AG04450 (cell line): ENCODE data around the gene TMEM181. TPM values are rescaled to one million over a fixed set of nuclear protein-coding genes. Genes with fewer than 3 reads are reported as not detected.

Experiments used
- CTCF ChIA-PET: fragments of 300-600, 350-600 bp; formaldehyde crosslinking; extraction: SDS; loops from one replicate; lab custom pipeline; 2022; ENCODE audit warnings: antibody characterized with exemption, inconsistent platforms; lab: Charles Lee
- POLR2A ChIA-PET: fragments of 350-600 bp; formaldehyde crosslinking; extraction: SDS; loops from one replicate; lab custom pipeline; 2021; ENCODE audit warnings: antibody characterized with exemption, inconsistent platforms; lab: Yijun Ruan, JAX
- DNase-seq: peaks from one replicate; pipeline ENCODE4 v3.0.0-alpha.2; 2011; ENCODE audit warnings: low read depth, low spot score
- H3K27ac ChIP-seq: one replicate; pipeline ENCODE4 v1.5.1; 2012; ENCODE audit warnings: low read depth, low read length, control low read depth
- H3K27me3 ChIP-seq: one replicate; pipeline ENCODE4 v1.6.0; 2012; ENCODE audit warnings: low read length; ENCODE audit not compliant: control insufficient read depth, insufficient read depth
- H3K4me3 ChIP-seq: 2 replicates; pipeline ENCODE4 v1.5.1; 2011; ENCODE audit warnings: mild to moderate bottlenecking, low read depth, low read length, control low read depth
- H3K9me3 ChIP-seq: 2 replicates; pipeline ENCODE4 v1.5.1; 2012; ENCODE audit warnings: low read length; ENCODE audit not compliant: control insufficient read depth, insufficient read depth
- CTCF ChIP-seq: IDR thresholded peaks from 2 replicates; pipeline ENCODE4 v1.5.1; 2011; ENCODE audit warnings: low read depth, low read length, control low read depth, inconsistent platforms
- polyA plus RNA-seq: library from polyadenylated mRNA; depleted of rRNA; stranded (reverse); fragments of >200 nt; gene quantifications from 2 replicates; pipeline ENCODE4 v1.2.3, GENCODE V29; 2011

The TMEM181 gene
- polyA plus RNA-seq, 1 experiment = 44.1 TPM

GRCh38 chr6:158531970-158532369 lies 27.9 kb upstream of the TMEM181 start:
- Histone ChIP-seq H3K27ac (no peak overlapping the region), H3K27me3 (peaks cover 7% of the 10 kb centered on the region), H3K4me3 (no peak overlapping the region), H3K9me3 (no peaks in the 10 kb centered on the region)
- ChIA-PET CTCF (no interaction called here), POLR2A (no interaction called here)
- no peak for DNase-seq
- no peak for TF ChIP-seq CTCF

- ChIA-PET POLR2A (no interaction called here), CTCF (interaction anchor here (0.9 to 1.5 kb wide), 3 partner anchors 14 to 315 kb away, joined by 3 to 8 read pairs (median 3); no protein-coding TSS in a partner anchor)
- Histone ChIP-seq H3K4me3 (peak overlapping the region; percentile 65), H3K27me3 (peaks cover 11% of the 10 kb centered on the region), H3K27ac (no peak overlapping the region), H3K9me3 (no peaks in the 10 kb centered on the region)
- no peak for TF ChIP-seq CTCF
- no peak for DNase-seq
Observed at GRCh38 chr6:158536084-158536890, 23.6 kb upstream of the TMEM181 start.

- ChIA-PET CTCF (interaction anchor here (1.0 to 1.5 kb wide), 3 partner anchors 13 to 316 kb away, joined by 3 to 8 read pairs (median 3); no protein-coding TSS in a partner anchor), POLR2A (no interaction called here)
- peaks cover 11% of the 10 kb centered on the region for H3K27me3 ChIP-seq
- TF ChIP-seq CTCF = no peak
- H3K9me3 ChIP-seq = no peaks in the 10 kb centered on the region
- no peak overlapping the region for H3K27ac ChIP-seq
- DNase-seq = no peak
- H3K4me3 ChIP-seq = peak overlapping the region; percentile 65
Observed at GRCh38 chr6:158536891-158537798, 22.7 kb upstream of the TMEM181 start.

GRCh38 chr6:158538741-158539140 lies 21.1 kb upstream of the TMEM181 start:
- CTCF ChIA-PET = interaction anchor here (1.5 to 1.6 kb wide), 2 partner anchors 67 to 317 kb away, joined by 4 to 5 read pairs; no protein-coding TSS in a partner anchor
- POLR2A ChIA-PET = interaction anchor here (0.6 kb wide), 1 partner anchor 331 kb away, joined by 4 read pairs; no protein-coding TSS in a partner anchor
- no peak for DNase-seq

More at GRCh38 chr6:158538741-158539140, 21.1 kb upstream of the TMEM181 start:
- Histone ChIP-seq H3K9me3 (no peaks in the 10 kb centered on the region), H3K27me3 (peaks cover 11% of the 10 kb centered on the region), H3K27ac (no peak overlapping the region), H3K4me3 (no peak overlapping the region)
- no peak for TF ChIP-seq CTCF
